GM03348 (cell line): ENCODE data around the gene MRPL14.
"Not testable (repeated sequence)": the region's sequence is repeated elsewhere in the genome, so short reads cannot be mapped to it uniquely, and the experiment has no call there.

ENCODE experiments used
- DNase-seq: peaks from one replicate; pipeline ENCODE4 v3.0.0; 2012; ENCODE audit warnings: low spot score

MRPL14 gene

GRCh38 chr6:44149369-44150012 lies 22.2 kb upstream of the MRPL14 start:
- DNase-seq, result no peak

DNA sequence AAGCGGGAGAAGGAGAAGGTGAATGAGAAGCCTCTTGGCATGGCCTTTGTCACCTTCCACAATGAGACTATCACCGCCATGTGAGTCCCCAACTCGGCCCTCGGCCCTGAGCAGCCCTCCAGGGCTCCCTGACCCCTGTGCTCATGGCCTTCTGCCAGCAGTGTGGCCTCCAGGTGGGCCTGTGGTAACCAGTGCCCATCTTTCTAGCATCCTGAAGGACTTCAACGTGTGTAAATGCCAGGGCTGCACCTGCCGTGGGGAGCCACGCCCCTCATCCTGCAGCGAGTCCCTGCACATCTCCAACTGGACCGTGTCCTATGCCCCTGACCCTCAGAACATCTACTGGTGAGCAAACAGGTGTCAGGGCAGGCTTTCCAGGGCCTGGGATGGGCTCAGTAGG lies 21.1 kb upstream of the MRPL14 start:
- no peak for DNase-seq

- DNase-seq, result no peak
Measured at GRCh38 chr6:44147256-44147655, 20.0 kb upstream of the MRPL14 start.

- no peak for DNase-seq
Measured at GRCh38 chr6:44146685-44147084, 19.4 kb upstream of the MRPL14 start.

- no peak for DNase-seq
Measured at GRCh38 chr6:44145839-44146238, 18.6 kb upstream of the MRPL14 start.

DNA sequence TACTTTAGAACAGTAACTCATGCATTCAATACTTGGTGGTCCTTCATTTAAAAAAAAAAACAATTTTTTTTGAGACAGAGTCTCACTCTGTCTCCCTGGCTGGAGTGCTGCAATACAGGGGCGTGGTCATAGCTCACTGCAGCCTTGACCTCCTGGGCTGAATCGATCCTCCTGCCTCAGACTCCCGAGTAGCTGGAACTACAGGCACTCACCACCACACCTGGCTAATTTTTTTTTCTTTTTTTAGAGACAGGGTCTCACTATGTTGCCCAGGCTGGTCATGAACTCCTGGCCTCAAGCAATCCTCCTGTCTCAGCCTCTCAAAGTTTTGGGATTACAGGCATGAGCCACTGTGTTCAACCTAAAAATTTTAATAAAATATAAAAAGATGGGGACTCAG lies 17.3 kb upstream of the MRPL14 start:
- not testable (repeated sequence) for DNase-seq

DNA sequence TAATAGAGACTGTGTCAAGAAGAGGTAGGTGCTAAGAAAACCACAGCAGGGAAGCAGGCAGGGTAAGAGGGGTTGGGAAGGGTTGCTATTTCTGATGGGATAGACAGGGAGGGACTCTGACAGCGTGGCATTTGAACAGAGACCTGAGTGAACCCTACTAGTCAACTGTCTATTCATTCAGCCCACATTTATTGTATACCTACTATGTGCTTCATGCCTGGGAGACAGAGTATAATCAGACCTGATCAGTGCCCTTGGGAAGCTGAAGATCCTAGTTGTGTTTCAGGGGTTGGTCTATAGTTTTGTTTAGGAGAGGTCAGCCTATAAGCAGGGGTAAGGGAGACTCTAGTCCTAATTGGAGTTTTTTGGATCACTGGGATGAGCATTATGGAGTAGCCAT lies 16.5 kb upstream of the MRPL14 start:
- no peak for DNase-seq

- no peak for DNase-seq
Measured at GRCh38 chr6:44142835-44143234, 15.6 kb upstream of the MRPL14 start.

DNA sequence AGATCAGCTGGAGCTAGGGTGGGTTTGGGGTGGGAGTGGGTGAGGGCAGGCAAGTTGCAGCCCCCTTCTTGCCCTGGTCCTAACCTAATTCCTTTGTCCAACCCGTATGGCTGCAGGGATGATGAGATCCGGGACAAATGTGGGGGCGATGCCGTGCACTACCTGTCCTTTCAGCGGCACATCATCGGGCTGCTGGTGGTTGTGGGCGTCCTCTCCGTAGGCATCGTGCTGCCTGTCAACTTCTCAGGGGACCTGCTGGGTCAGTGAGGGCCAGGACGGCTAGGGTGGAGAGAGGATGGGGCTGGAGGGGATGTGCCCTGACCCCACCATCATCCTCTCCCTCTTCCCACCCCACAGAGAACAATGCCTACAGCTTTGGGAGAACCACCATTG lies 12.1 kb upstream of the MRPL14 start:
- no peak for DNase-seq

DNA sequence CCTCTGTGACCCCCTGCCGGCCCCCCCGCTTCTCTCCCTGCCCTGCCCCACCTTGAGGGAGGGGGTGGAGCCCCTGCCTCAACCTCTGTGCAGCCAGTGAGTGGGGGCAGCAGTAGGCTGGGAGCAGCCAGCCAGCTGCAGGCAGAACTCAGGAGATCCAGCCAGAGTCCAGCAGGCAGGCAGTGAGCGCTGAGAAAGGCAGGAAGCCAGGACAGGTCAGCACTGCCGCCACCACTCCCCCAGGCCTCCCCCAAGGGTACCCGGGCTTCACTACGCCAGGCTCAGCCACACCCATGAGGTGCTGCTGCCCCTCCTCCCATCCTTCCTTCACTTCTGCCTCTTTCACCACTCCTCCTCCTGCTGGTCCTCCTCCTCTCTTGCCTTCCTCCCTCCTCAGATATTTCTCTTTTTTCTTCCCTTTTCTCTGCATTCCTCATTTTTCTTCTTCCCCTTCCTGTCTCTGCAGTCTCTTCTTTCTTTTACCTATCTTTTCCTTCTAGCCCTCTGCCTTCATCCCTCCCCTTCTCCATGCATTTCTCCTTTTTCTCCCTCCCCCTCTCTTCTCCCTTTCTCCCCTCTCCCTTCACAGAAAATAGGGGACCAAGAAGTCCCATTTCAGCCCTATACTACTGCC lies 11.6 kb upstream of the MRPL14 start:
- no peak for DNase-seq

DNA sequence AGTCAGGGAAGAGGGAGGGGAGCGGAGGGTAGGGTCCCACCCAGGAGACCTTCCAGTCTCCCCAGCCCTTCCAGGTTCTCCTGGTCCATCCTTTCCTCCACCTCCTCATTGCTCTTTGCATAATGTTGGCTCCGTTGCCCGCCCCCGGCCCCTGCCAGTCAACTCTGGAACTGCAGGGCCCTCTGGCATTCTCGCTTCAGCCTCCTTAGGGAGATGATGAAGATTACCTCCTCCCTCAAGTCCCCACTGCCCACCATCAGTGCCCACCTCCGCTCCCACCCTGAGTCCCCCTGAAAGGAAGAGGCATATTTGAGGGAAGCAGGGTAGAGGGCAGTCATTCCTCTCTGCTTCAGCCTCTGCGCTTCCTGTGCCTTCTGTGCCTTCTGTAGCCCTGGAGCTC lies 8.6 kb upstream of the MRPL14 start:
- DNase-seq, result no peak

DNA sequence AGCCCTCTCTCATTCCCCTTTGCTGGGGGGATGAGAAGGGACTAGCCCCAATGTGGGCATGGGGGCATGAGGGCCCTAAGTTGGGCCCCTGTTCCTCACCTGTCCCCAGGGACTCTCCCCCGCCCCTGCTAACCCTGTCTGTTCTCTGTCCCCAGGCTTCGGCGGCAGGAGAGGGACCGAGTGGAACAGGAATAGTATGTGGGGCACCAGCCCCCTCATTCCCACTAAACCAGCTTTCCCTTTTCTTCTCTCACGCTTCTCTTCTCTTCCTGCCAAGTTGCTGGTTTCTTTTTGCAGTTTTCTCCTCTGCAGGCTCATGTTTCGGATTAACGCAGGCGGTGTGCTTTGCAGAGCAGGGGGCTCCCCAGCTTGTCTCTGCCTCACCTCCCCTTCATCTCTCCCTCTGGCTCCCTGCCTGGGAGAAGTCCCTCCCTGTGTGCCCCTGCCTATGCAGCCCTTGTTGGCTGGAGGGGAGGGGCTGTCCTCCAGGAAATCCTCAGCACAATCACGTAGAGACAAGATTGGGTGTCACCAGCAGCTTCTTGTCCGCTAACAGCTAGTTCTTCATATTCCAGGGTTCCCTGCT lies 8.0 kb upstream of the MRPL14 start:
- DNase-seq, result no peak

DNA sequence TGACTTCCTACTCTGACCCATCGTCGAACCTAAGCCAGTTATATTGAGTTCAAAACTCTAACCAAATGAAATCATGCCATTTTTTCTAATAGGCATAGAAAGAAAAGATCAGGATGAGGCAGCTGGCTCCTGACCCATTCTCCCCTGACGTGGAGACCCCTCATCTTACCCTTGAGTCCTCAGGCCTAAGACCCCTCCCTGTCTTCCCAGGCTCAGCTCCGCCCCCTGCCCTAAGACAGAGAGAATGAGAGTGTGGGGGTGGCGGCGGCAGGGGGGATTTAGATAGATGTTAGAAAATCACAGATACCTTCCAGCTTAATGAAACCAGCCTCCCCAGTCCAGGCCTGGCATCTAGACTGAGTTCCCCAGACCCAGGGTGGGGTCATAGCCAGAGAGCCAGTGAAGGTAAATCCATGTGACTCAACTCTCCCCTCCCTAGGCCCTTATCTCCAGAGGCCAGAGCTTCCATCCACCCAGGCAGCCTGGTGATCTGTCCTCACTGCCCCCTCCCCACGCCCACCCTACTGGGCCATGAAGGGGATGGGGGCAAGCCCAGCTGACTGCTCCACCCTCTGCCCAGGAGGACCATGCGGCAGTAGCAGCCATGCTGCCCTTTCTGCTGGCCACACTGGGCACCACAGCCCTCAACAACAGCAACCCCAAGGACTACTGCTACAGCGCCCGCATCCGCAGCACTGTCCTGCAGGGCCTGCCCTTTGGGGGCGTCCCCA lies 6.9 kb upstream of the MRPL14 start:
- no peak for DNase-seq

GRCh38 chr6:44133003-44133931 lies 6.0 kb upstream of the MRPL14 start:
- peak; percentile 75 for DNase-seq

DNA sequence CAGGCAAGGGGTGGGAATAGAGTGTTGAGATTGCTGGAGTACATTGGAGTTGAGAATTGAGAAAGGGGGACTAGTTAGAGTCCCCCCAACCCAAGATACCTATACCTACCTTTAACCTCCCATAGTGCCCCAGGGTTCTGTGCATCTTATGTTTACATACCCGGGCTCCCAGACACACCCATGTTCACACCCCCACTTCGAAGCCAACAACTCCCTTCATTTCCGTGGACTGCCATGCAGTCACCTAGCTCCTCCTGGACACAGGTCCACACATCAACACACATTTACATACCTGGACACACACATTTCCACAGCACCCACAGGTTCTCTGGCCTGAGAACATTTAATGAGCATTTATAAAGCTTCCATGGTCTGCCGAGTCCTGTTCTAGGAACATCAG lies 5.2 kb upstream of the MRPL14 start:
- no peak for DNase-seq

DNA sequence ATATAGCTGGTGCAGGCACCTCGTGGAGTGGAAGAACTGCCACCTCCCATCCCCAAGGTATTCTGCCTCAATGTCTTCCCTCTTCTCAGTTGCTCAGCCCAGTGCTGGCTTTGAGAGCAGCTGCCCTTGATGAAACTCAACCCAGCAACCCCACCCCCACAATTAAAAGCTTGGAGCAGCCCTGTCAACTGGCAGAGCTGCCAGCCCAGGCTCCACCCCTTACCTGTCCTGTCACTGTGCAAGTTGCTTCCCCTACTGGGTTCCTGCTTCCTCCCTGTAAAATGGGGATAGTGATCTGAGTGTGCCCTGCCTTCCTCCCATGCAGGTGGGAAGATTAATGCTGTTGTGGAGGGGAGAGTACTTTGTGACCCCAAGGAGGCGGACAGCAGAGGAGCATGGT lies 4.6 kb upstream of the MRPL14 start:
- DNase-seq, result no peak

GRCh38 chr6:44129841-44130322 lies 2.6 kb upstream of the MRPL14 start:
- DNase-seq, result no peak

GRCh38 chr6:44128020-44128917 lies 1.0 kb upstream of the MRPL14 start:
- peak; percentile 78 for DNase-seq

- peak; percentile 81 for DNase-seq
Measured at GRCh38 chr6:44126320-44127149, 717 bp downstream of the MRPL14 start.

DNA sequence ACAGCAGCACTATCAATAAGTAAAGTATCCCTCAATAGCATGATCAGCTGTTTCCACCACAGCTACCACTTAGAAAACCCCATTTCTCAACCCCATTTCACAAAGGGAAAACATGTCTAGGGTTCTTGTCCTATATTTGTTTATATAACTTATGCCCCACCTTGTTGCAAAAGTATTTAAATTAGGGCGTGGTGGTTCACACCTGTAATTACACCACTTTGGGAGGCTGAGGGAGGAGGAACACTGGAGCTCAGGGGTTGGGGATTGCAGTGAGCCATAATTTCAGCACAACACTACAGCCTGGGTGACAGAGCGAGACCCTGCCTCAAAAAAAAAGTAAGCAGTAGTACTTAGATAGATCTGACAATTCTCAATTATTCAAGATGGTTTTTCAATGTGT lies 3.7 kb downstream of the MRPL14 start:
- DNase-seq, result no peak
